Kidney tubule cell (primary cell): Measurements from ENCODE around the gene PBRM1.
"Not testable (repeated sequence)": the region's sequence is repeated elsewhere in the genome, so short reads cannot be mapped to it uniquely, and the experiment has no call there.

Experiments used
- DNase-seq: peaks from one replicate; pipeline ENCODE4 v3.0.0-alpha.2; 2018; ENCODE audit warnings: low spot score

The PBRM1 gene

GRCh38 chr3:52536369-52537164, 149.1 kb downstream of the PBRM1 start, which contains the start of gene UQCC5:
UQCC5 (plus strand) TSS chr3:52536605; CDS start chr3:52536756, 151 bp downstream.
- peak; percentile 99 for DNase-seq

- DNase-seq, result no peak
Measured at GRCh38 chr3:52536112-52536368, 149.7 kb downstream of the PBRM1 start.

DNA sequence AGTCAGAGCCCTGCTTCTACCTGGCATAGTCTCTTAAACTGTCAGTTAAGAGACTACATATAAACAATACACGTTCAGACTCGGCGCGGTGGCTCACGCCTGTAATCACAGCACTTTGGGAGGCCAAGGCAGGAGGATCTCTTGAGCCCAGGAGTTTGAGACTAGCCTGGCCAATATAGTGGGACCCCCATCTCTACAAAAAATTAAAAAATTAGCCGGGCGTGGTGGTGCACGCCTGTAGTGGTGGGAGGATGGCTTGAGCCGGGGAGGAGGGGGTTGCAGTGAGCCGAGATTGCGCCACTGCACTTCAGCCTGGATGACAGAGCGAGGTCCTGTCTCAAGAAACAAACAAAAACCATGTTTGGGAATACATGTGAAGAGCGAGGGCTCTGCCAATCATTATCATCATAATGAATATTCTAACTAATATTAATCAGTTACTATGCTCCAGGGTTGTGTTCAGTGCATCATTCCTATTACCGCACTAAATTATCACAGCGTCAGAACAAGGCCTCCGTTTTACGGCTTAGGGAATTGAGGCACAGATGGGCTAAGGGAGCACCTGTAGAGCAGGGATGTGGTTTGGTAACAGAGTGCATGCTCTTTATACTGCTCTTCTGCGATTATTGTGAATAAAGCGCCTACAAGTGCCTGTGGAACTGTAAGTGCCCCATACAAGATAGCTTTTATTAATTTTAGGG, 150.2 kb downstream of the PBRM1 start:
- DNase-seq, result no peak

DNA sequence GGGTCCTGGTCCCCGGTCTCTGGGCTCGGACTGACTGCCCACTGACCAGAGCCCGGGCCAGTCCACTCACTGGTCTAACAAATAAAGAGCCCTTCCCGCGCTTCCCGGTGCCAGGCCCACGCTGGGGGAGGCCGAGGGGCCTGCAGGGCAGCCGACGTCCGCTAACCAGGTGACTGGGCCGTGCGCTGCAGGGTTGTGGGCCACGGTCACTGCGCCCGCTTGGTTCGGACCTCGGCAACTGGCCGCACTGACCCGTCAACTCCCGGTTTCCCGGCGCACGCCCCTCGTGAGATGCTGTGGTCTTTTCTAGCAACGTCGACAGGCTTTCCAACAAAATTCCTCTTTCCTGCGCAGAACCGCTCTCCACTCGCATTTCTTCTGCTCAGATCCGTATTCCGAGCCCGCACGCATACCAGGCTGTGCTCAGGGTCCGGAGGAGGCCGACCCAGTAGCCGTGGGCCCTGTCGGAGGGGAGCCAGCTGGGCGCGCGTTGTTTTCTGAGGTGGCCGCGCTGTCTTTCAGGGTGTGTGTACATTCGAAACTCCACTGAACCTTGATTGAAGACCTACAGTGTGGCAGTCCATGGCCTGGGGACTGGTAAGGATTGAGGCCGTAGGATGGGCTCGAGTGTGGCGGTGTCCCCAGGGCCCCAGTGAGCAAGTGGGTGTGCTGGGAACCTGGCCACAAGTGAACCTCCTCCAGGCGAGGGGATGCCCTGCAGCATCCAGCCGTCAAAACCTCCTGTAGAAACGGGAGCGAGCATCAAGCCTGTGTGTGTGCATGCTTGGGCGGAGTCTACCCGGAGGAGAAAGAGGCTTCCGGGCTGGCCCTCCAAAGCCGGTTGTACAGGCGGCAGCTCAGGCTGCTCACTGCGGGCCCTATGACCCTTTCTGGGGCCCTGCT, 151.2 kb downstream of the PBRM1 start:
- DNase-seq, result peak; percentile 27

- peak; percentile 84 for DNase-seq
Measured at GRCh38 chr3:52533623-52534280, 152.0 kb downstream of the PBRM1 start, which contains the start of gene NT5DC2. NT5DC2 (minus strand) TSS chr3:52533857; CDS start chr3:52533737, 120 bp downstream.

DNA sequence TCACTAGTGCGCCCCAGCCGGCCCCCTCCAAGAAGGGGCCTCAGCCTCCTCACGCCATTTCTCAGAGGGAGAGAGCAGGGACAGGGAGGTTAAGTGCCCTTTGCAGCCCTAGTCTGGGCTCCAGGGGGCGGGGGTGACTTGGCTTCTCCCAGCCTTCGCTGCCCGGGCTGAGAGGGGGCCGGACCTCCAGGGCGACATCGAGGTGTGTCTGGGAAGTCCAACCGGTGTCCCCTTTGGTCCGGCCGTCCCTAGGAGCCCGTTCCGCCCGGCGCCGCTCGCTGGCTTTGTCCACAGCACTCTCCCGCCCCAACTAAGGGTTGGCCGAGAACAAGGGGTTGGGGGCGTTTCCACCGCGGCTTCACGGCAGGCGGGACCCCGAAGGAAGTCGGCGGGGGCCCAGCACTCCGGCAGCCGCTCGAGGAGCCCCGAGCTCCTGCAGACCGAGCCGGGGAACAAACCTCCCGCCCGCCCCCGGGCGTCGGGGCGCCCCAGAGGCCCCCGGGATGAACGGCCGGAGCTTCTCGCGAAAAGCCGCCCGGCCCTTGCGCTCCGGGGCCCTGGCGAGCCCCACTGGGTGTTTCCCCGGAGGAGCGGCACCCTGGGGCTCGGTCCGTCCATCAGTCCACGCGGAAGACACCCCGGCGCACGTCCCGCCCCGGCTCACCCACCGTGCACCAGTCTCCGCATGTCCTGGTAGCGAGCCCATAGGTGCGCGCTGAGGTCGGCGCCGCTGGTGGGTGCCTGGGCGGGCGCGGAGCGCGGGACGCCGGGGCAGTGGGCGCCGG, 152.7 kb downstream of the PBRM1 start:
- peak; percentile 41 for DNase-seq

GRCh38 chr3:52532517-52532837, 153.2 kb downstream of the PBRM1 start:
- peak; percentile 19 for DNase-seq

- DNase-seq, result no peak
Measured at GRCh38 chr3:52531860-52532516, 153.7 kb downstream of the PBRM1 start.

DNA sequence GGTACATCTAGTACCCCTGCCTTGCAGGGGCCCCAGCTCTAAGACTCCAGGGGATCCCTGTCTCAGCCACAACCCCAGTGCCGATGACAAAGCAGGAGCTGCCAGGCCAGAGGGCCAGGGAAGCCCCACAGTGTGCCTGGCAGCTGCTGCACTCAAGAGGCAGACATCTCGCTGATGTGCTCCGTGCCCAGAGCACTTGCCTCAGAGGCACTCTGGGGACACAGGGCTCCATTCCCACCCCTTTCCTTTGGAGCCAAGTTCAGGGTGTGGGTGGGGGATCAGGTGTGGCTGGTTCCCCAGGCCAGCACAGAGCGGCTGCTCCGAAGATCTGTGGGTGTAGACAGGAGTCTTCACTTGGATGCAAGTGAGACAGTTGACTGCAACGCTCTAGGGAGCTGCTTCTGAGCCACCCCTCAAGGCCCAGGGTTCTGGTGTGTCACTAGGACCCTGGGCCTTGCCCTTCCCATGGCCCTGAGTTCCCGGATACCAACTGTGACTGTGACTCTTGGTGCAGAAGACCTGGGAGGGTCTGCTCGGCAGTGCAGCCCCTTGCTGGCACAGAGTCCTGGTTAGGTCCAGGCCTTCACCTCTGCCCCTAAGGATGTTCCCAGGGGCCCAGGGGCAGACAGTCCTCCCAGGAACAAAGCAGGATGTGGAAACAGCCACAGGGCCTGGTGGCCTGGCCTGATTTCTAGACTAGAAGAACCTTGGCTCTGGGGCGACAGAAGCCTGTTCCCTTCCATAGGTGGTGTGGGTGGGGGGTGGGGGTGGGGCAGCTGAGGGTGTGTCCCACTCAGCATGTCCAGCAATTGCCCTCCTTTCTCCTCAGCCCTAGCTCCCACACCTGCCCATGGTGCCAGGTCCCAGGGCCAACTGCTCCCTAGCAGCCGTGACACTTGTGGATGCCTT, 154.5 kb downstream of the PBRM1 start:
- DNase-seq, result no peak

GRCh38 chr3:52529376-52530333, 156.1 kb downstream of the PBRM1 start:
- no peak for DNase-seq

- no peak for DNase-seq
Measured at GRCh38 chr3:52528586-52529375, 156.9 kb downstream of the PBRM1 start.

GRCh38 chr3:52527732-52528585, 157.8 kb downstream of the PBRM1 start:
- no peak for DNase-seq

- DNase-seq, result peak; percentile 58
Measured at GRCh38 chr3:52527039-52527731, 158.5 kb downstream of the PBRM1 start.

GRCh38 chr3:52526671-52527038, 159.1 kb downstream of the PBRM1 start:
- DNase-seq, result not testable (repeated sequence)

GRCh38 chr3:52525680-52526561, 159.8 kb downstream of the PBRM1 start:
- DNase-seq, result peak; percentile 93
